Prostate gland (tissue), 2 donors: Measurements from ENCODE around the gene PPP2R5C. TPM values are rescaled to one million over a fixed set of nuclear protein-coding genes. Genes with fewer than 3 reads are reported as not detected.

Experiments used
- DNase-seq: peaks from one replicate; pipeline ENCODE4 v3.0.0-alpha.2; 2019; ENCODE audit warnings: low spot score
- H3K27ac ChIP-seq, 2 donors: fragments of 200-600 bp; sonication (generic); 2 replicates each; pipeline ENCODE4 v1.5.1; 2017 to 2019
- H3K27me3 ChIP-seq: fragments of 200-600 bp; sonication (generic); replicated peaks from 2 replicates; pipeline ENCODE4 v1.5.1; 2019; ENCODE audit not compliant: insufficient read depth
- H3K36me3 ChIP-seq, 2 donors: fragments of 200-600 bp; sonication (generic); 1 replicate in 1 of 2; 2 replicates in 1 of 2; pipeline versions ENCODE4 v1.5.1 to v1.8.1; 2017 to 2019
- H3K4me1 ChIP-seq: fragments of 200-600 bp; sonication (generic); replicated peaks from 2 replicates; pipeline ENCODE4 v1.5.1; 2019
- H3K4me3 ChIP-seq, 2 donors: fragments of 200-600 bp; sonication (generic); 2 replicates each; pipeline ENCODE4 v1.5.1; 2017 to 2019
- H3K9me3 ChIP-seq: fragments of 200-600 bp; sonication (generic); 2 replicates; pipeline ENCODE4 v1.5.1; 2017
- CTCF ChIP-seq, 4 experiments: fragments of 200-600 bp in 2 of 4; fragments of 450-650 bp in 2 of 4; sonication (generic) in 2 of 4; IDR thresholded peaks; 1 replicate in 3 of 4; 2 replicates in 1 of 4; pipeline ENCODE4 v1.5.1; 2016 to 2019; ENCODE audit warnings: antibody characterized with exemption in 4 of 4, mild to moderate bottlenecking in 2 of 4, moderate library complexity in 2 of 4
- POLR2A ChIP-seq: fragments of 450-650 bp; IDR thresholded peaks from one replicate; pipeline ENCODE4 v1.6.1; 2016; ENCODE audit warnings: antibody characterized with exemption, mild to moderate bottlenecking
- POLR2AphosphoS5 ChIP-seq: sonication (generic); formaldehyde crosslinking; IDR thresholded peaks from one replicate; pipeline ENCODE4 v1.6.1; 2017; ENCODE audit warnings: antibody characterized with exemption
- WGBS: methylation state at CpG from one replicate; pipeline ENCODE4 v1.1.5; 2018; 5-methylcytosine and 5-hydroxymethylcytosine counted together
- intact Hi-C: fragments of 100-400 bp; cut with DNase I; formaldehyde crosslinking; loops from one replicate; pipeline ENCODE4 v1.14.2; 2022
- total RNA-seq, 2 donors: library from RNA; depleted of rRNA; stranded (reverse); fragments of >200 nt; gene quantifications; one replicate each; pipeline ENCODE4 v1.1.0, GENCODE V29; 2016

Gene PPP2R5C
- total RNA-seq, 2 donors from 2014 or later, result 67.8 to 96.2 TPM

DNA sequence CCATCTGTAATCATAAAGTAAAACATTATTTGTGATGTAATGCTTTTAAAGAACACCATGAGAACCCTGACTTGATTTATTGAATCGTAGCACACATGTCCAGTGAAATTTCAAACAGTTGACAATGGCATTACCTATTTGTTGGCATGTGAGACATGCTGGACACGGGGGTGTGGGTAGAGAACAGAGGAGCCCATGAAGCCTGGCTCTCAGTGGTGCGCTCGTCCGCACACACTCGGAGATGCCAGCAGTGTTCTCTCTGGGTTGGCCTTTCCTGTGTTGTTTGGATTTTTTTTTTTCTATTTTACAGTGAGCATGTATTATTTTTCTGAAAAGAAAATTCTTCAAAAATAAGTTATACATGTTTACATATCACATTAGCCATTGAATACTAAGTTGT is 78.2 kb downstream of the PPP2R5C start:
- TF ChIP-seq POLR2AphosphoS5 (no peak), POLR2A (no peak)
- H3K27ac ChIP-seq, result no peak overlapping the region
- H3K36me3 ChIP-seq, result no peaks in the 10 kb centered on the region
- peaks cover 3% of the 10 kb centered on the region for H3K4me1 ChIP-seq
- no peaks in the 10 kb centered on the region for H3K27me3 ChIP-seq
- intact Hi-C loops, result loop anchor here (5.0 kb wide), 1 partner anchor 67 kb away; no protein-coding TSS in a partner anchor
- H3K9me3 ChIP-seq, result no peaks in the 10 kb centered on the region
- no peak overlapping the region for H3K4me3 ChIP-seq
- WGBS, result 88% methylated on average over 6 of the region's 6 CpGs
- DNase-seq, result no peak

DNA sequence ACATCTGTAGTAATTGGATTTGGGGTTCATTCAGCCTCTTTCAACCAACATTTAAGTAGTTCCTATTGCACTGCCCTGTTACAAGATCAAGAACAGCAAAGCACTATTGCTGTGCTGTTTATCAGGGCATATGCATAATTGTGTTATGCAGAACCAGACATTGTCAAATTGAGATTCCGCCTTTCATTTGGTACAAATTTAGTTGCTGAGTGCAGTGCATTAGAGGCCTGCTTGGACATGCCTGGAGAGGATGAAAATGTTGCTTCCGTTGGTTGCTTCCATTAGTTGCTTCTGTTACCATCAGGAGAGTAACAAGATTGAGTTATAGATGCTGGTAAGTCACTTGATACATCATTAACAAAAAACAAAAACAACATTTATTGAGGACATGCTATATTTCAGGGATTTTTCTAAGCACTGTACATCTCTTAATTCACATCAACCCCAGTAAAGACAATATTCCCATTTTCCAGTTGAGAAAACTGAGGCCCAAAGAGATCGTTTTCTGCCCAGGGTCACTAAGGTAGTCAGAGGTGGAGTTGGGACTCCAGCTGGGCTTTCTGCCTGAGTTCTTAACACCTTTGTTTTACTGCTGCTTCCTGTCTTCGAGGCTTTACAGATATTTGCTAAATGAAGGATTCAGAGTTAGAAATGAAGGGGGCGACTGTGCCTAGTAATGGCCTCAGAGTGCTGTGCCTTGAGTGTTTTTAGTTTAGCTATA is 79.3 kb downstream of the PPP2R5C start:
- 72% methylated on average over 5 of the region's 5 CpGs for WGBS
- Histone ChIP-seq H3K9me3 (no peaks in the 10 kb centered on the region), H3K4me3 (no peak overlapping the region), H3K27ac (no peak overlapping the region), H3K27me3 (no peaks in the 10 kb centered on the region), H3K4me1 (no peaks in the 10 kb centered on the region), H3K36me3 (no peaks in the 10 kb centered on the region)
- intact Hi-C loops, result no loop called here
- no peak for DNase-seq
- no peak for TF ChIP-seq POLR2AphosphoS5
- no peak for TF ChIP-seq POLR2A
- TF ChIP-seq CTCF (IDR thresholded peaks at IDR 0.05), result no peak

DNA sequence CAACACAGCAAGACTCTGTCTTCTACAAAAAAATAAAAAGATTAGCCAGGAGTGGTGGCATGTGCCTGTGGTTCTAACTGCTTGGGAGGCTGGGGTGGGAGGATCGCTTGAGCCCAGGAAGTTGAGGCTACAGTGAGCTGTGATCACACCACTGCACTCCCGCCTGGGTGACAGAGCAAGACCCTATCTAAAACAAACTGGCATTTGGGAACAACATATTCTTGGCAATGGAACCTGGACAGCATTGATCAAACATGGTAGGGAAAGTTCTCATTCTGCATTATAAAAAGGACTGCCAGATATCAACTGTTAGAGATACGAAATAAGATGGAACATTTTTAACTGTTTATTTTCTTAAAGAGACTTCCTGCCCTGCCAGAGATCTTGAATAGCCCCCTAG is 81.5 kb downstream of the PPP2R5C start:
- Histone ChIP-seq H3K4me3 (no peak overlapping the region), H3K4me1 (no peaks in the 10 kb centered on the region), H3K36me3 (no peaks in the 10 kb centered on the region), H3K27ac (no peak overlapping the region), H3K27me3 (no peaks in the 10 kb centered on the region), H3K9me3 (no peaks in the 10 kb centered on the region)
- 53% methylated on average over 3 of the region's 3 CpGs for WGBS
- intact Hi-C loops, result no loop called here
- TF ChIP-seq POLR2A (no peak), POLR2AphosphoS5 (no peak), CTCF (IDR thresholded peaks at IDR 0.05) (no peak)
- no peak for DNase-seq

DNA sequence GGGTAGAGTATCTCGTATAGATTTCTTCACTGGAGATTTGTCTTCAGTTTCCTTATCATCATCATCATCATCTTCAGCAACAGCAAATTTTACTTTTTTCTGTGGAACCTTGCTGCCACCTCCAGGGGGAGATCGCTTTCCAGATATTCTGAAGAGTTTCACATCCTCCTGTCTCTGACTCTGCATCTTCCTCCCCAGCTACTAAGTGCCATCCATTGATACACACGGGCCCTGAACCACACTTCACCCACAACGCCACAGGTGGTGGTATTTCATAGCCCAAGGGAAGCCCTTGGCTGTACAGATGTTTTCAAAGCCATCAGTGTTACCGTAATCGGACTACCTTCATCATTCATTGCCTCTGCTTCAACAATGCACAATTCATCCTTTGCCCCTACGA is 82.2 kb downstream of the PPP2R5C start:
- DNase-seq, result no peak
- TF ChIP-seq POLR2A (no peak), POLR2AphosphoS5 (no peak), CTCF (IDR thresholded peaks at IDR 0.05) (peak in 1 of 4 experiments; percentile 25)
- Histone ChIP-seq H3K9me3 (no peaks in the 10 kb centered on the region), H3K4me1 (no peaks in the 10 kb centered on the region), H3K27me3 (no peaks in the 10 kb centered on the region), H3K4me3 (no peak overlapping the region), H3K36me3 (no peaks in the 10 kb centered on the region), H3K27ac (no peak overlapping the region)
- intact Hi-C loops, result no loop called here
- 78% methylated on average over 7 of the region's 7 CpGs for WGBS

GRCh38 chr14:101844219-101844618 is 82.7 kb downstream of the PPP2R5C start:
- no peak overlapping the region for H3K27ac ChIP-seq
- intact Hi-C loops, result no loop called here

More at GRCh38 chr14:101844219-101844618, 82.7 kb downstream of the PPP2R5C start:
- TF ChIP-seq CTCF (IDR thresholded peaks at IDR 0.05), result no peak
- Histone ChIP-seq H3K9me3 (no peaks in the 10 kb centered on the region), H3K36me3 (no peaks in the 10 kb centered on the region), H3K27me3 (no peaks in the 10 kb centered on the region), H3K4me3 (no peak overlapping the region), H3K4me1 (no peaks in the 10 kb centered on the region)
- no peak for DNase-seq
- 87% methylated on average over 19 of the region's 19 CpGs for WGBS
